ENCODE results near the gene TMEM120A.

DNA sequence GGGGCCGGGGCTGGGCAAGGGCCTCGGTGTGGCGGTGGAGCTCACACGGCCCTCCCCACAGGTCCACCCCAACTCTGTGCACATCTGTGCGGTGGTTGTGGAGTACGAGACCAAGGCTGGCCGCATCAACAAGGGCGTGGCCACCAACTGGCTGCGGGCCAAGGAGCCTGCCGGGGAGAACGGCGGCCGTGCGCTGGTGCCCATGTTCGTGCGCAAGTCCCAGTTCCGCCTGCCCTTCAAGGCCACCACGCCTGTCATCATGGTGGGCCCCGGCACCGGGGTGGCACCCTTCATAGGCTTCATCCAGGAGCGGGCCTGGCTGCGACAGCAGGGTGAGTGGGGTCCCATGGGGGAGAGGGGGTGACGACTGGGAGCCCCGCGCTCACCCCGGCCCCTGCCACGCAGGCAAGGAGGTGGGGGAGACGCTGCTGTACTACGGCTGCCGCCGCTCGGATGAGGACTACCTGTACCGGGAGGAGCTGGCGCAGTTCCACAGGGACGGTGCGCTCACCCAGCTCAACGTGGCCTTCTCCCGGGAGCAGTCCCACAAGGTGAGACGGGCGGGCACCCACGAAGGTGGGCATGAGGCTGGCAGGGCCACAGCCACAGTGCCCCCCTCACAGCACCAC is 8.8 kb downstream of the TMEM120A start:
- no peak for TF ChIP-seq PPARA (CRISPR knock-in tag; IDR thresholded peaks at IDR 0.05; ENCODE audit: borderline replicate concordance)
- no peak for TF ChIP-seq SNAI2 (CRISPR knock-in tag; IDR thresholded peaks at IDR 0.05)
- no peak for TF ChIP-seq ARNTL (CRISPR knock-in tag; IDR thresholded peaks at IDR 0.05; ENCODE audit: borderline replicate concordance, low read depth)
- TF ChIP-seq, protein P1, sequence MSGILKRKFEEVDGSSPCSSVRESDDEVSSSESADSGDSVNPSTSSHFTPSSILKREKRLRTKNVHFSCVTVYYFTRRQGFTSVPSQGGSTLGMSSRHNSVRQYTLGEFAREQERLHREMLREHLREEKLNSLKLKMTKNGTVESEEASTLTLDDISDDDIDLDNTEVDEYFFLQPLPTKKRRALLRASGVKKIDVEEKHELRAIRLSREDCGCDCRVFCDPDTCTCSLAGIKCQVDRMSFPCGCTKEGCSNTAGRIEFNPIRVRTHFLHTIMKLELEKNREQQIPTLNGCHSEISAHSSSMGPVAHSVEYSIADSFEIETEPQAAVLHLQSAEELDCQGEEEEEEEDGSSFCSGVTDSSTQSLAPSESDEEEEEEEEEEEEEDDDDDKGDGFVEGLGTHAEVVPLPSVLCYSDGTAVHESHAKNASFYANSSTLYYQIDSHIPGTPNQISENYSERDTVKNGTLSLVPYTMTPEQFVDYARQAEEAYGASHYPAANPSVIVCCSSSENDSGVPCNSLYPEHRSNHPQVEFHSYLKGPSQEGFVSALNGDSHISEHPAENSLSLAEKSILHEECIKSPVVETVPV (CRISPR knock-in tag; IDR thresholded peaks at IDR 0.05), result no peak
- TF ChIP-seq ZC3H10 (CRISPR knock-in tag; IDR thresholded peaks at IDR 0.05), result no peak
- TF ChIP-seq ZNF8 (CRISPR knock-in tag; IDR thresholded peaks at IDR 0.05), result no peak

Measured in SK-N-SH treated with all-trans-retinoic acid at 6 μM for 48 hours (cell line).